Stimulated activated naive CD4-positive, alpha-beta T cell treated with Interleukin-2 at 50 U/mL for 16 hours (primary cell): ENCODE measurements around the gene VAV2.
"Not testable (repeated sequence)": the region's sequence is repeated elsewhere in the genome, so short reads cannot be mapped to it uniquely, and the experiment has no call there.

Experiments used
- DNase-seq: peaks from one replicate; lab custom pipeline; 2025; lab: John Stamatoyannopoulos, UW

The VAV2 gene

GRCh38 chr9:133767625-133768024 lies 224.5 kb downstream of the VAV2 start:
- DNase-seq, result no peak

- DNase-seq, result no peak
Measured at GRCh38 chr9:133767008-133767407, 225.1 kb downstream of the VAV2 start.

DNA sequence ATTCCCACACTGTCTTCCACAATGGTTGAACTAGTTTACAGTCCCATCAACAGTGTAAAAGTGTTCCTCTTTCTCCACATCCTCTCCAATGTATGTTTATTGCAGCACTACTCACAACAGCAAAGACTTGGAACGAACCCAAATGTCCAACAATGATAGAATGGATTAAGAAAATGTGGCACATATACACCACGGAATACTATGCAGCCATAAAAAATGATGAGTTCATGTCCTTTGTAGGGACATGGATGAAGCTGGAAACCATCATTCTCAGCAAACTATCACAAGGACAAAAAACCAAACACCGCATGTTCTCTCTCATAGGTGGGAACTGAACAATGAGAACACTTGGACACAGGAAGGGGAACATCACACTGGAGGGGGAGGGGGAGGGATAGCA lies 225.9 kb downstream of the VAV2 start:
- not testable (repeated sequence) for DNase-seq

GRCh38 chr9:133763272-133764183 lies 228.6 kb downstream of the VAV2 start:
- DNase-seq, result no peak

GRCh38 chr9:133762488-133763271 lies 229.4 kb downstream of the VAV2 start:
- DNase-seq, result no peak

- no peak for DNase-seq
Measured at GRCh38 chr9:133761641-133762248, 230.4 kb downstream of the VAV2 start.

GRCh38 chr9:133760713-133761290 lies 231.3 kb downstream of the VAV2 start:
- DNase-seq, result no peak

- DNase-seq, result no peak
Measured at GRCh38 chr9:133759946-133760345, 232.2 kb downstream of the VAV2 start.

- DNase-seq, result no peak
Measured at GRCh38 chr9:133759146-133759900, 232.8 kb downstream of the VAV2 start.

- DNase-seq, result no peak
Measured at GRCh38 chr9:133758228-133758627, 233.9 kb downstream of the VAV2 start.

DNA sequence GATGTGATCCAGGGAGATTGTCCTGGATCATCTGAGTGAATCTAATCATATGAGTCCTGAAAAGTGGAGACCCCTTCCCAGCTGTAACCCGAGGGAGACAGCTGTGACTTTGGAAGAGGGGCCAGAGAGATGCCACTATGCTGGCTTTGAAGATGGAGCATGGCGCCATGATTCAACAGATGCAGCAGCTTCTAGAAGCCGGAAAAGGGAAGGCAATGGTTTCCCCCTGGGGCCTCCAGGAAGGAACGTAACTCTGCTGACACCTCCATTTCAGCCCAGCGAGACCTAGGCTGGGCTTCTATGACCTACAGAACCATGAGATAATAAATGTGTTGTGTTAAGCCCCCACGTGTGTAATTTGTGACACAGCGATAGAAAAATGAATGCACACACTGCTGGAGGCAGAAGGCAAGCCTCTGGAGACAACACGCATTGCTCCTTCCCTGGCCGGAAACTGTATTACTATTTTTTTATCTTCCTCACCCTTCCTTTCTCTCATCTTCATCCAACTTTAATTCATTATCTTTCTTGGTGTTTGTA lies 237.4 kb downstream of the VAV2 start:
- no peak for DNase-seq

GRCh38 chr9:133754187-133754586 lies 237.9 kb downstream of the VAV2 start:
- DNase-seq, result no peak

DNA sequence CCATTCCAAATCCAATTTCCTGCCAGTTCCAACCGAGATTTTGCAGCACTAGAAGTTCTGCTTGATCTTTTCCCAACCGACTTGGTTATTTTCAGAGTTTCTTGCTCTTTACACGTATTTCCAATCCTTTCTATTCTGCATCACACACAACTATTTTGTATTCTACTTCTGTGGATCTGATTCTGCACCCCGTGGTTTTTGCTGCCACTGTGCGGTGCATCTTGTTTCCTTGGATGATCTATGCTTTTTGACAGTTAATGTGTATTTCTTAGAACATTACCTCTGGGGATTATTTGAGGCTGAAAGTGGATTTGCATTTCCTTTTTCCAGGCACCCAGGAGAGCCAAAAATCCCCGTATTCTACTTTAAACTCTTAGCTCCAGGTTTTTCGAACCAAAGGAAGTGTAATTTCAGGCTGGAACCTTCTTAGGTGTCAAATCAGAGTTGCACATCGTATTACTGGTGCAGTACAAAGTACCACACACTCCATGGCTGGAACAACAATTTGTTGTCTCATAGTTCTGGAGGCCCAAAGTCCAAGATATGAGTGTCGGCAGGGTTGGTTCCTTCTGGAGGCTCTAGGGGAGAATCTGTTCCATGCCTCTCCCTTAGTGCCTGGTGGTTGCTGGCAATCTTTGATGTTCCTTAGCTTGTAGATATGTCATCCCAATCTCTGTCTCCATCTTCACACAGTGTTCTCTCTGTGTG lies 239.2 kb downstream of the VAV2 start:
- no peak for DNase-seq

DNA sequence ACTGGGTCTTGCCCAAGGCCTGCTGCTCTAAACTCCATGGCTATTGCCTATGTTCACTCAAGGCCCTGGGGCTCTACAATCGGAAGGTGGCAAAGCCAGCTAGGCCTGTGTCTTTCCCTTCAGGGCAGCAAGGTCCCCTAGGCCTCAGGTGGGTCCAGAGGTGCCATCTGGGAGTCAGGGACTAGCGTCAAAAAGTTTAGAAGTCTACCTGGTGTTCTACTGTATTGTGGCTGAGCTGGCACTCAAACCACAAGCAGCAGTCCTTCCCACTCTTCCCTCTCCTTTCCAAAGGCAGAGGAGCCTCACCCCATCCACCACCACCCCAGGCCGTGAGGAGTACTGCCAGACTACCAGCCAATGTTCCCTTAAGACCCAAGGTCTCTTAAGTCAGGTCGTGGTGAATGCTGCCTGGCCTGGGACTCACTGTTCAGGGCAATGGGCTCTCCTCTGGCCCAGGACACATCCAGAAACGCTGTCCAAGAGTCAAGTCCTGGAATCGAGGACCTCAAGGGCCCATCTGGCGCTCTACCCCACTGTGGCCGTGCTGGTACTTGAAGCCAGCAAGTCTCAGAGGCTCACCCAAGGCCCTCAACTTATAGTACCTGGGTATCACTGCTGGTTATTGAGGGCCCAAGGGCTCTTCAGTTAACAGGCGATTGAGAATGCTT lies 241.0 kb downstream of the VAV2 start:
- no peak for DNase-seq

- no peak for DNase-seq
Measured at GRCh38 chr9:133747309-133747708, 244.8 kb downstream of the VAV2 start.

DNA sequence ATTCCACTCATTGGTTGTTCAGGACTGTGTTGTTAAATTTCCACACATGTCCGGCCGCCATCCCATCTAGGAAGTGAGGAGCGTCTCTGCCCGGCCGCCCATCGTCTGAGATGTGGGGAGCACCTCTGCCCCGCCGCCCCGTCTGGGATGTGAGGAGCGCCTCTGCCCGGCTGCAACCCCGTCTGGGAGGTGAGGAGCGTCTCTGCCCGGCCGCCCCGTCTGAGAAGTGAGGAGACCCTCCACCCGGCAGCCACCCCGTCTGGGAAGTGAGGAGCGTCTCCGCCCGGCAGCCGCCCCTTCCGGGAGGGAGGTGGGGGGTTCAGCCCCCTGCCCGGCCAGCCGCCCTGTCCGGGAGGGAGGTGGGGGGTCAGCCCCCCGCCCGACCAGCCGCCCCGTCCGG lies 247.6 kb downstream of the VAV2 start:
- not testable (repeated sequence) for DNase-seq

GRCh38 chr9:133742849-133743444 lies 249.2 kb downstream of the VAV2 start:
- peak; percentile 63 for DNase-seq

DNA sequence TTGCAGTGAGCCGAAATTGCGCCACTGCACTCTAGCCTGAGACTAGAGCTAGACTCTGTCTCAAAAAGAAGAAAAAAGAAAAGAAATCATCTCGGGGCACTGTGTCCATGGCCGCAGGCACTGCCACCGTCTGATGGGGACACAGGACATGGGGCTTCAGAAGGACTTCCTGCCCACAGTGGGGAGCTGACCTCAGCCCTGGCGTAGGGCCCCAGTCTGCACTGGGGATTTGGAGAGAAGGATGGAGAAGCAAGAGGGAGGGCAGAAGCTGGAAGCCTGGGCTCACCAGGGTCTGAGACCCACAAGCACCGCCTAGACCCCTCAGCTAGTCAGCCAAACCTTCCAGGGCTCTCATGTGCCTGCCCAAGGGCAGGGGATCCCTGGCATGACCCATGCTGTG lies 249.9 kb downstream of the VAV2 start:
- DNase-seq, result no peak

GRCh38 chr9:133741716-133742115 lies 250.4 kb downstream of the VAV2 start:
- no peak for DNase-seq

DNA sequence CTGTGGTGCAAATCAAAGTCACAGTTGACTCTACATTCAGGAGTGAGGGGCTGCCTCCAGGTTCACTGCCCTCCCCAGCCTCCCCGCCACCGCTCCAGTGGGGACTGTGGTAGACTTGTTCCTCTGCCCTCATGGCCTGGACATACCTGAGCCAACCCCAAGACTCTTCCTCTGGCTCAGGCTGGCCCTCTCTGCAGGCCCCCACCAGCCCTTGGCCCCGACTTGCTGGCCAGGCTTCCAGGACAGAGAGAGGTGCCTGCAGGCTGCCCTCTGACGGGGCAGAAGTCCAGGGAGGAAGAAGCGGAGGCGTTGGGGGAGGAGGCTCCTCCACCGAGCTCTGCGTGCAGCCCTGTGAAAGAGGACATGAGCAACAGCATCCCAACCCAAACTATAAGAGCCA lies 251.2 kb downstream of the VAV2 start:
- no peak for DNase-seq
